Naive thymus-derived CD4-positive, alpha-beta T cell (primary cell): Measurements from ENCODE around the gene CCL7. TPM values are rescaled to one million over a fixed set of nuclear protein-coding genes. Genes with fewer than 3 reads are reported as not detected.

Source experiments
- ATAC-seq: fragments of 150-1000 bp; cut with Tn5 transposase; 2 replicates; pipeline ENCODE4 v1.10.0; 2021; ENCODE audit warnings: mild to moderate bottlenecking, moderate library complexity
- CTCF ChIA-PET: fragments of 350-600 bp; sonication (Branson Sonifier 250); formaldehyde crosslinking; loops from one replicate; lab custom pipeline; 2021; ENCODE audit warnings: antibody characterized with exemption; lab: Charles Lee
- POLR2A ChIA-PET: fragments of 350-600 bp; sonication (Branson Sonifier 250); formaldehyde crosslinking; loops from one replicate; lab custom pipeline; 2021; ENCODE audit warnings: antibody characterized with exemption, inconsistent platforms; lab: Charles Lee
- DNase-seq, 9 donors: peaks; one replicate each; pipeline versions ENCODE4 v3.0.0 to v3.0.0-alpha.2; 2020 to 2022; ENCODE audit warnings: mixed read lengths in 1 of 9
- H3K27ac ChIP-seq: one replicate; pipeline ENCODE4 v1.7.0; 2013; ENCODE audit warnings: mild to moderate bottlenecking, low read depth, low read length, moderate library complexity
- H3K27me3 ChIP-seq, 2 donors: one replicate each; pipeline ENCODE4 v1.7.0; 2013; ENCODE audit warnings: low read length in 2 of 2, mild to moderate bottlenecking in 2 of 2, moderate library complexity in 2 of 2; ENCODE audit not compliant: control insufficient read depth in 2 of 2, insufficient read depth in 2 of 2
- H3K36me3 ChIP-seq, 3 experiments: 1 replicate in 2 of 3; 2 replicates in 1 of 3; pipeline ENCODE4 v1.7.0; 2013; ENCODE audit warnings: low read length in 3 of 3, mild to moderate bottlenecking in 3 of 3, moderate library complexity in 1 of 3; ENCODE audit not compliant: insufficient read depth in 3 of 3, control insufficient read depth in 2 of 3
- H3K4me1 ChIP-seq, 2 donors: one replicate each; pipeline ENCODE4 v1.7.0; 2013; ENCODE audit warnings: low read length in 2 of 2, mild to moderate bottlenecking in 2 of 2, moderate library complexity in 1 of 2; ENCODE audit not compliant: control insufficient read depth in 2 of 2, insufficient read depth in 2 of 2
- H3K4me3 ChIP-seq: 2 replicates; pipeline ENCODE4 v1.7.0; 2013; ENCODE audit warnings: mild to moderate bottlenecking, low read length
- H3K9me3 ChIP-seq, 3 experiments: 1 replicate in 2 of 3; 2 replicates in 1 of 3; pipeline ENCODE4 v1.7.0; 2013; ENCODE audit warnings: low read length in 3 of 3; ENCODE audit not compliant: control insufficient read depth in 2 of 3
- H3K27ac Mint-ChIP-seq, 9 donors: one replicate each; pipeline ENCODE4 v1.8.0; 2020 to 2022; ENCODE audit warnings: mixed read lengths in 9 of 9, mild to moderate bottlenecking in 8 of 9, moderate library complexity in 5 of 9, inconsistent platforms in 2 of 9
- H3K27me3 Mint-ChIP-seq, 5 donors: one replicate each; pipeline ENCODE4 v1.8.0; 2021 to 2022; ENCODE audit warnings: mixed read lengths in 5 of 5, mild to moderate bottlenecking in 1 of 5
- H3K36me3 Mint-ChIP-seq, 5 donors: one replicate each; pipeline ENCODE4 v1.8.0; 2020 to 2022; ENCODE audit warnings: mixed read lengths in 5 of 5, mild to moderate bottlenecking in 3 of 5, inconsistent platforms in 1 of 5
- H3K4me1 Mint-ChIP-seq, 7 donors: one replicate each; pipeline ENCODE4 v1.8.0; 2020 to 2022; ENCODE audit warnings: mixed read lengths in 7 of 7, mild to moderate bottlenecking in 3 of 7, inconsistent platforms in 1 of 7
- H3K4me3 Mint-ChIP-seq, 10 donors: one replicate each; pipeline ENCODE4 v1.8.0; 2020 to 2022; ENCODE audit warnings: mild to moderate bottlenecking in 10 of 10, mixed read lengths in 10 of 10, moderate library complexity in 6 of 10, inconsistent platforms in 2 of 10
- H3K9me3 Mint-ChIP-seq, 11 donors: one replicate each; pipeline ENCODE4 v1.8.0; 2020 to 2022; ENCODE audit warnings: mixed read lengths in 11 of 11, mild to moderate bottlenecking in 4 of 11, inconsistent platforms in 1 of 11, moderate library complexity in 1 of 11
- intact Hi-C, 2 donors: fragments of 100-400 bp; cut with micrococcal nuclease; formaldehyde crosslinking; loops; one replicate each; pipeline ENCODE4 v1.15.1; 2023
- polyA plus RNA-seq, 2 donors: library from polyadenylated mRNA; unstranded; fragments of 300-500 nt; fragmentation: Illumina TruSeq; gene quantifications; one replicate each; pipeline ENCODE4 v1.2.3, GENCODE V29; 2021
- total RNA-seq, 6 experiments: library from RNA in 5 of 6; stranded (reverse) in 5 of 6; gene quantifications; 1 replicate in 5 of 6; 2 replicates in 1 of 6; pipeline ENCODE4 v1.2.3 and lab custom pipeline; 2021 to 2026

Gene CCL7
- total RNA-seq (not detected), polyA plus RNA-seq (not detected), total RNA-seq (lab: John Stamatoyannopoulos, UW) (not detected)

- intact Hi-C loops, result no loop called here
- H3K36me3 Mint-ChIP-seq, result no peaks in the 10 kb centered on the region
- DNase-seq (no peak), ATAC-seq (no peak)
- Histone ChIP-seq H3K4me3 (no peak within 1 kb of the TSS), H3K4me1 (no peaks in the 10 kb centered on the region), H3K27me3 (peaks cover 0 to 6% of the 10 kb centered on the region in 2 donors), H3K36me3 (no peaks in the 10 kb centered on the region), H3K27ac (no peak within 1 kb of the TSS), H3K9me3 (no peaks in the 10 kb centered on the region)
- CTCF ChIA-PET, result no interaction called here
- peaks cover 0 to 2% (median 0%) of the 10 kb centered on the region in 7 donors for H3K4me1 Mint-ChIP-seq
- POLR2A ChIA-PET, result no interaction called here
- no peak within 1 kb of the TSS for H3K4me3 Mint-ChIP-seq
- peaks cover 0 to 1% (median 0%) of the 10 kb centered on the region in 11 donors for H3K9me3 Mint-ChIP-seq
- H3K27ac Mint-ChIP-seq, result no peak within 1 kb of the TSS
- peaks cover 60 to 77% (median 64%) of the 10 kb centered on the region in 5 donors for H3K27me3 Mint-ChIP-seq
These were observed at the start of gene CCL7 for GRCh38 chr17:34269969-34270368. Gene CCL7 (plus strand): TSS chr17:34270221. CDS start chr17:34270291, 70 bp downstream.

GRCh38 chr17:34220752-34221395 lies 49.1 kb upstream of the CCL7 start:
- Histone ChIP-seq H3K27ac (no peak overlapping the region), H3K36me3 (no peaks in the 10 kb centered on the region), H3K4me3 (no peak overlapping the region), H3K9me3 (no peaks in the 10 kb centered on the region), H3K27me3 (no peaks in the 10 kb centered on the region), H3K4me1 (no peaks in the 10 kb centered on the region)
- ChIA-PET POLR2A (no interaction called here), CTCF (no interaction called here)
- H3K27me3 Mint-ChIP-seq, result peaks cover 28 to 54% (median 42%) of the 10 kb centered on the region in 5 donors
- no peaks in the 10 kb centered on the region for H3K36me3 Mint-ChIP-seq
- peaks cover 0 to 2% (median 0%) of the 10 kb centered on the region in 7 donors for H3K4me1 Mint-ChIP-seq
- H3K27ac Mint-ChIP-seq, result no peak overlapping the region
- H3K9me3 Mint-ChIP-seq, result peaks cover 0 to 8% (median 0%) of the 10 kb centered on the region in 11 donors
- DNase-seq (no peak), ATAC-seq (peak; percentile 56)
- intact Hi-C loops, result no loop called here
- no peak overlapping the region for H3K4me3 Mint-ChIP-seq

GRCh38 chr17:34221411-34221810 lies 48.6 kb upstream of the CCL7 start:
- H3K4me3 Mint-ChIP-seq, result no peak overlapping the region
- peaks cover 0 to 3% (median 0%) of the 10 kb centered on the region in 11 donors for H3K9me3 Mint-ChIP-seq
- peaks cover 24 to 49% (median 38%) of the 10 kb centered on the region in 5 donors for H3K27me3 Mint-ChIP-seq
- Histone ChIP-seq H3K4me3 (no peak overlapping the region), H3K36me3 (no peaks in the 10 kb centered on the region), H3K4me1 (no peaks in the 10 kb centered on the region), H3K27me3 (no peaks in the 10 kb centered on the region), H3K27ac (no peak overlapping the region), H3K9me3 (no peaks in the 10 kb centered on the region)
- CTCF ChIA-PET, result no interaction called here
- peaks cover 0 to 2% (median 0%) of the 10 kb centered on the region in 7 donors for H3K4me1 Mint-ChIP-seq
- POLR2A ChIA-PET, result no interaction called here
- no peak for ATAC-seq
- DNase-seq, result no peak
- intact Hi-C loops, result no loop called here
- H3K27ac Mint-ChIP-seq, result no peak overlapping the region
- no peaks in the 10 kb centered on the region for H3K36me3 Mint-ChIP-seq

GRCh38 chr17:34222722-34223497 lies 47.1 kb upstream of the CCL7 start:
- no peaks in the 10 kb centered on the region for H3K4me1 Mint-ChIP-seq
- H3K27me3 Mint-ChIP-seq, result peaks cover 24 to 48% (median 34%) of the 10 kb centered on the region in 5 donors
- no peaks in the 10 kb centered on the region for H3K4me1 ChIP-seq
- no peak for ATAC-seq
- no peaks in the 10 kb centered on the region for H3K36me3 Mint-ChIP-seq
- H3K9me3 ChIP-seq, result no peaks in the 10 kb centered on the region
- no peak overlapping the region for H3K4me3 Mint-ChIP-seq
- no peak overlapping the region for H3K27ac Mint-ChIP-seq
- no peak overlapping the region for H3K27ac ChIP-seq
- no peaks in the 10 kb centered on the region for H3K36me3 ChIP-seq
- ChIA-PET POLR2A (no interaction called here), CTCF (no interaction called here)
- no peak for DNase-seq
- H3K9me3 Mint-ChIP-seq, result peaks cover 0 to 2% (median 0%) of the 10 kb centered on the region in 11 donors
- no peaks in the 10 kb centered on the region for H3K27me3 ChIP-seq
- no peak overlapping the region for H3K4me3 ChIP-seq
- intact Hi-C loops, result no loop called here

GRCh38 chr17:34225046-34225445 lies 45.0 kb upstream of the CCL7 start:
- Histone ChIP-seq H3K27me3 (no peaks in the 10 kb centered on the region), H3K4me3 (no peak overlapping the region), H3K9me3 (no peaks in the 10 kb centered on the region), H3K27ac (no peak overlapping the region), H3K4me1 (no peaks in the 10 kb centered on the region), H3K36me3 (no peaks in the 10 kb centered on the region)
- H3K27me3 Mint-ChIP-seq, result peaks cover 18 to 40% (median 22%) of the 10 kb centered on the region in 5 donors
- DNase-seq (no peak), ATAC-seq (no peak)
- peaks cover 0 to 4% (median 0%) of the 10 kb centered on the region in 5 donors for H3K36me3 Mint-ChIP-seq
- peaks cover 0 to 11% (median 5%) of the 10 kb centered on the region in 11 donors for H3K9me3 Mint-ChIP-seq
- intact Hi-C loops, result no loop called here
- no peak overlapping the region for H3K27ac Mint-ChIP-seq
- H3K4me1 Mint-ChIP-seq, result no peaks in the 10 kb centered on the region
- CTCF ChIA-PET, result no interaction called here
- POLR2A ChIA-PET, result no interaction called here
- H3K4me3 Mint-ChIP-seq, result no peak overlapping the region

- Histone ChIP-seq H3K4me3 (no peak overlapping the region), H3K27me3 (no peaks in the 10 kb centered on the region), H3K4me1 (no peaks in the 10 kb centered on the region), H3K9me3 (no peaks in the 10 kb centered on the region), H3K27ac (no peak overlapping the region), H3K36me3 (no peaks in the 10 kb centered on the region)
- intact Hi-C loops, result no loop called here
- ChIA-PET CTCF (no interaction called here), POLR2A (no interaction called here)
- no peak for DNase-seq
- H3K27me3 Mint-ChIP-seq, result peaks cover 22 to 43% (median 26%) of the 10 kb centered on the region in 5 donors
- H3K36me3 Mint-ChIP-seq, result peaks cover 0 to 4% (median 0%) of the 10 kb centered on the region in 5 donors
- ATAC-seq, result no peak
- H3K27ac Mint-ChIP-seq, result no peak overlapping the region
- H3K4me1 Mint-ChIP-seq, result peaks cover 0 to 1% (median 0%) of the 10 kb centered on the region in 7 donors
- H3K9me3 Mint-ChIP-seq, result peaks cover 0 to 19% (median 7%) of the 10 kb centered on the region in 11 donors
- no peak overlapping the region for H3K4me3 Mint-ChIP-seq
These were observed 43.8 kb upstream of the CCL7 start for GRCh38 chr17:34226011-34226743.
